Limb (tissue), 2 donors: Measurements from ENCODE around the gene IFNLR1.

Experiments used
- DNase-seq, 2 donors: peaks; one replicate each; pipeline ENCODE4 v3.0.0-alpha.2; 2016; ENCODE audit errors: extremely low spot score in 2 of 2

Gene IFNLR1

GRCh38 chr1:24124980-24125379, 62.1 kb downstream of the IFNLR1 start:
- DNase-seq, result no peak

- DNase-seq, result no peak
Measured at GRCh38 chr1:24123611-24124010, 63.5 kb downstream of the IFNLR1 start.

- no peak for DNase-seq
Measured at GRCh38 chr1:24122776-24123175, 64.3 kb downstream of the IFNLR1 start.

DNA sequence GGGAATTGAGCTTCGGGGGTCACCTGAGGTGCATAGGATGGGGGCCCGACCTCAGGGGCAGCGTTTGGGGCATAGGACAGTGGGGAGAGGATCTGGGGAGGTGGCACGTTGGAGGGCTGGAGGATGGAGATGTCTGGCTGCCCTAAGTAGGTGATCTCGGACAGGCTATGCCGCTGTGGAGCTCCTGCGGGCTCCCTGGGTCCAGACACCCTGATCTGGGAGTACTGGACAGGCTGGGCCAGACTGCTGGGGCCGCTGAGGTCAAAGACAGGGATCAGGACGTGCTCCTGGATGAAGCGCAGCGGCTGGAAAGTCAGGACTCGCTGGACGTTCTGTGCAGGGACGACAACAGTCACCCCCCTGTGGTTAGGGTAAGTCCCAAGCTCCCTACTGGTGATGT, 65.7 kb downstream of the IFNLR1 start:
- DNase-seq, result no peak

DNA sequence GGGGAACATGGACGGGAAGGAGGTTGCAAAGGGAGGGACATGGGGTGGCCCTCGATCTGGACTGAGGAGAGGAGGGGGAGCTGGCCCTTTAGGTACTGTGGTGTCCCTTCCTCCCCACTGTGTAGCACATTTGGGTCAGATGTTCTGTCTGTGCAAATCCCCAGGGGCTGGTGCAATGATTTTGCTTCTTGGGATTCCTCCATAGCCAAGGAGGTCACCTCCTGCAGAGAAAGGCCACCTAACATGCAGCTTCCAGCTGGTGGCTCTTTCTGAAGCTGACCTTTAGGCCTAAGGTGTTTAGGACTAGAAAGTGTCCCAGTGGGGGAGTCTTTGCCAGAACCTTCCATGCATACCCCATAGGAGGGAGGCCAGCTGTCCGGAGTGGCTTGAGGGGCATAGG, 66.1 kb downstream of the IFNLR1 start:
- DNase-seq, result no peak

DNA sequence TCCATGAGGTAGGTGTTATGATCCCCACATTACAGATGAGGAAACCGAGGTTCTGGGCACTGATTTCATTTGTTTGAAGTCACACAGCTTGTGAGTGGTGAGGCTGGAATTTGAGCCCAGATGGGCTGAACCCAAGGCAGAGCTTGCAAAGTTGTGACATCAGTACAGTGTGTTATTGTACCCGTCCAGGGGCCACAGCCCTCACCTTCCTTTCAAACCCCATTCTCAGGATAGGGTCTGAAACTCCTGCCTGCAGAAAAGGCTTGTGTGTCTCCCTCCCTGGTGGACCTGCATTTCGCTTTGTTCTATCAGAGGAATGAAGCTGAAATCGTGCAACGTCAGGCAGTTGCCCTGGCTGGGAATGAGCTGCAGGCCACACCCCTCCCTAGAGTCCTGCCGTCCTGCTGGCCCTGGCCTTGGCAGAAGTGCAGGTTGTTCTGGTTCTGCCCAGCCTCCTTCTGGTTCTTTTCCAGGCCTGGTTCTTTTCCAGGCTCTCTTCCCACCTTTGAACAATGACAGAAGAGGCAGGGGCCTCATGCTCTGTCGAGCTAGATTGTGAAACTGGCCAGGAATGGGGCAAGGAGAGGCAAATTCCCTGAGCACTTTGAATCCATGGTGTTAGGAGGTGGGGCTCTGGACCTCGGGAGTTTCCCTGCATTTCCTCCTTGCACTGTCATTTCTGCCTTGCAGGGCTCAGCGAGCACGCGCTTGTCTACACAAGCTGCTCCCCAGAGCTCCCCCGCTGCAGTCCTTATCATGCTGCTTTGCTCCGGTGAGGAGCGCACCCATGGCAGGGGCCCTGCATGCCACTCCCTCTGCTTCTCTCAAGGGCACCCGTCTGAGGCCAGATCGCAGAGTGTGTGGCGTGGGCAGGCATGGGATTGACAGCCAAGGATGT, 67.0 kb downstream of the IFNLR1 start:
- DNase-seq, result no peak

GRCh38 chr1:24119489-24119858, 67.6 kb downstream of the IFNLR1 start:
- DNase-seq, result no peak

GRCh38 chr1:24118410-24119242, 68.5 kb downstream of the IFNLR1 start:
- no peak for DNase-seq

GRCh38 chr1:24117722-24118409, 69.2 kb downstream of the IFNLR1 start:
- DNase-seq, result no peak

GRCh38 chr1:24117132-24117531, 70.0 kb downstream of the IFNLR1 start:
- DNase-seq, result no peak

- no peak for DNase-seq
Measured at GRCh38 chr1:24114753-24115152, 72.3 kb downstream of the IFNLR1 start.

DNA sequence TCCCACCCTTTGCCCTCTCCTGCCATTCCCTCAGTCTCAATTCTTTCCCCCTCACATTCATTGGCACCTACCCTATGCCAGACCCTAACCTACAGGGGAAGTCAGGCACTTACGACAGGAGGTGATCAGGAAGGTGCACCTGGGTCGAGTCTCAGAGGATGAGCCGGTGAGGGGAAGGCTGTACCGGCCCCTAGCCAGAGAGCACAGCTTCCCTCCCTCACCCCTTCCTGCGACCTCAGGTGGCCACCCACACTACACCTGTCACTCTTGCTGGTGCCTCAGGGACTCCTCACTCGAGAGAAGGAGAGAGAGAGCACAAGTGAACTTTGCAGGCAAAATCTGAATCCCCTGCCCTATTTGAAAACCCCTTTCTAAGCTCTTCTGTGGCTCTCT, 73.5 kb downstream of the IFNLR1 start:
- no peak for DNase-seq

- peak; percentile 50 to 75 for DNase-seq
Measured at GRCh38 chr1:24111996-24112779, 74.9 kb downstream of the IFNLR1 start, which contains the start of gene MYOM3. MYOM3 (minus strand) TSS chr1:24112135; CDS start chr1:24108636, 3,499 bp downstream.

- no peak for DNase-seq
Measured at GRCh38 chr1:24111262-24111995, 75.7 kb downstream of the IFNLR1 start.

- DNase-seq, result no peak
Measured at GRCh38 chr1:24110642-24111261, 76.3 kb downstream of the IFNLR1 start.

DNA sequence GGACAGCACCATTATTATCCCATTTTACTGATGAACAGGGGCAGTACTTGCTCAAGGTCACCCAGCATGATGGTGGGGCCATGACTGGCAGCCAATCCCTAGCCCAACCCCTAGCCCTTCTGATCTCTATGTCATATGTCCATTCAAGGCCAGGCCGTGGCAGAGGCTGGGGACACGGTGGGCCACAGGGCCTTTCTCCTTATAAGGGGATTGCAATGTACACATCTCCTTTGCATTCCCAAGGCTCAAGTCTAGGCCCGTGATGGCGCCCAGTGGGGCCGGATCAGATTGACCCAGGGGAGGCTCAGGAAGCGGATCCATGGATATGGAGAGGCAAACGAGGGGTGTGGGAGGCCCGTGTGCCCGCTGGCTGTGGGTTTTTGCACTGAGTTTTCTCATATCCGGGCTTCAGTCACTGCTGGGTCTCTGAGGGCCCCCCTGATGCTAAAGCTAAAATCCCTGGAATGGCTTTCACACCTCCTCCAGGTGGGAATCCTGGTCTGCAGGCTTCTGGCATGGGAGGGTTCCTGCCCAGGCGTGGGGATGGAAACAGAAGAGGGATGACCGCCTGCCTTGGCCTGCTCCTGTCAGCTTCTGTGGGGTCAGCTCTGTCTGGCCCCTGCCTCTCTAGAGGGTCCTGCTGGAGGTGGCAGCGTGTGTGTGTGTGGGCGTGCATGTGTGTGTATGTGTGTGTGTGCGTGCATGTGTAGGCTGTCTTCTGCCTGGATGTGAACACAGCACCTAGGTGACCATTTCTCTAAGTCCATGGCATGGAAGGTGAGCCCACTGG, 77.2 kb downstream of the IFNLR1 start:
- no peak for DNase-seq

DNA sequence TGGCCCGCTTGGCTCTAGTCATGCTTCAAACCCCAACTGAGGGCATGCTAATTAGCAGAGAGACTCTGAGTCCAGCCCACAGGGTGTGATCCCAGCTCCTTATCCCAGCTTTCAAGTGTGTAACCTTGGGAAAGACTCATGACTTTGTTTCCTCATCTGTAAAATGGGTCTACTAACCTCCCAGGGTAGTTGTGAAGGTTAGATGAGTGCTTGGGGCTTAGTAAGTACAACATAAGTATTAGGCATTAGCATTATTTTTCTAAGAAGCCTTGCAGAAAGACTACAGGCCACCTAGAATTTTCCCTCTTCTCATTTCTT, 78.0 kb downstream of the IFNLR1 start:
- DNase-seq, result no peak

DNA sequence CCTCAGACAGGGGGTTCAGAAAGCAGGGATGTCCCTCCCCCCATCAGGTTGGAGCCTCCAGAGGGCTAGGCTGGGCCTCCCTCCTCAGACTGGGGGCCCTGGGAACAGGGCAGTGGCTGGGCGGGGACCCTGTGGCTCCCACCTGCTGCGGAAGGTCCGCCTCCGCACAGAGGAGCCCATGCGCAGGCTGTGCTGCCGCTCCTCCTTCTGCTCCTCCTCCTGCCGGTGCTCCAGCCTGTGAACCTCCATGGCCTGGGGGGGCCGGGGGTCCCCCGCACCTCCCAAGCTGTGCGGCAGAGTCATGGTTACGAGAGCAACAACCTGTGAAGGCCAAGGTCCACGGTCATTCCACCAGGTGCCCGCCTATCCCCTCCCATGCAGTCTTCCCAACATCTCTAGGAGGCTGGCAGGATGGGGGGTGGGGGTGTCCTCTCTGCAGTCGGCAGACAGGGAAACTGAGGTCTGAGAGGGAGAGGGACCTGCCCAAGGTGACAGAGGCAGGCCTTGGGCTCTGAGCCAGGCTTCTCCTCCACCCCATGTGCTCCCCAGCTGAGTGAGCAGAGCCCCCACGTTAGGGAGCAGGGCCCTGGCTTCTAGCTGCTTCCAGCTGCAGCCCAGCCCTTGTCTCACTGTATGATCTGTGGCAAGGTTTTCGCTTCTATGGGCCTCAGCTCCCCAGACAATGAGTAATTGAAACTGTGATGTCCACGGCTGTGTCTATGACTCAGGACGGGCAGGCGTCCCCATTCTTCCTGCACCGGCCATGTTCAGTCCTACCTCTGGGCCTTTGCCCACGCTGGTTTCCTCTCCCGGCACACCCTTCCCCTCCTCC, 78.5 kb downstream of the IFNLR1 start:
- no peak for DNase-seq
